Keratinocyte (primary cell): ENCODE measurements around the gene MBP. TPM values are rescaled to one million over a fixed set of nuclear protein-coding genes. Genes with fewer than 3 reads are reported as not detected.

Experiments
- DNase-seq: peaks from one replicate; pipeline ENCODE4 v3.0.0-alpha.2; 2011; ENCODE audit warnings: low read depth, missing footprints, low spot score
- FAIRE-seq: peaks from 2 replicates; lab custom pipeline; 2011; peaks lifted over from hg19 to GRCh38; lab: Jason Lieb, UNC
- H2AFZ ChIP-seq: 2 replicates; pipeline ENCODE4 v1.6.0; 2012; ENCODE audit warnings: low read length, control low read depth, inconsistent platforms; ENCODE audit not compliant: control insufficient read depth
- H3K27ac ChIP-seq: 2 replicates; pipeline ENCODE4 v1.5.1; 2011; ENCODE audit warnings: low read length; ENCODE audit not compliant: control insufficient read depth, insufficient read depth
- H3K27me3 ChIP-seq: 3 replicates; pipeline ENCODE4 v1.6.0; 2011; ENCODE audit warnings: low read length; ENCODE audit not compliant: control insufficient read depth, insufficient read depth; ENCODE audit errors: extremely low read depth
- H3K36me3 ChIP-seq, 2 experiments: 2 replicates in 1 of 2; 3 replicates in 1 of 2; pipeline ENCODE4 v1.5.1; 2011; ENCODE audit warnings: low read length in 2 of 2, mild to moderate bottlenecking in 1 of 2; ENCODE audit not compliant: control insufficient read depth in 2 of 2, insufficient read depth in 2 of 2; ENCODE audit errors: extremely low read depth in 1 of 2
- H3K4me1 ChIP-seq: 3 replicates; pipeline ENCODE4 v1.5.1; 2011; ENCODE audit warnings: low read length; ENCODE audit not compliant: control insufficient read depth, insufficient read depth; ENCODE audit errors: extremely low read depth
- H3K4me2 ChIP-seq: 3 replicates; pipeline ENCODE4 v1.6.0; 2011; ENCODE audit warnings: low read depth, low read length; ENCODE audit not compliant: control insufficient read depth, insufficient read depth; ENCODE audit errors: extremely low read depth
- H3K4me3 ChIP-seq, 3 experiments: fragments of 200-600 bp in 1 of 3; sonication (generic) in 1 of 3; 2 replicates in 2 of 3; 3 replicates in 1 of 3; pipeline ENCODE4 v1.5.1; 2011 to 2016; ENCODE audit warnings: low read length in 3 of 3, mild to moderate bottlenecking in 3 of 3, control low read depth in 2 of 3, inconsistent platforms in 1 of 3, low read depth in 1 of 3, mixed read lengths in 1 of 3, mixed run types in 1 of 3, moderate library complexity in 1 of 3; ENCODE audit not compliant: control insufficient read depth in 2 of 3, insufficient read depth in 2 of 3; ENCODE audit errors: extremely low read depth in 1 of 3
- H3K79me2 ChIP-seq: 2 replicates; pipeline ENCODE4 v1.6.0; 2012; ENCODE audit warnings: low read length; ENCODE audit not compliant: control insufficient read depth, insufficient read depth
- H3K9ac ChIP-seq: 3 replicates; pipeline ENCODE4 v1.6.0; 2011; ENCODE audit warnings: low read length; ENCODE audit not compliant: control insufficient read depth, insufficient read depth; ENCODE audit errors: extremely low read depth
- H3K9me1 ChIP-seq: 3 replicates; pipeline ENCODE4 v1.6.0; 2011; ENCODE audit warnings: low read length; ENCODE audit not compliant: control insufficient read depth, insufficient read depth; ENCODE audit errors: extremely low read depth
- H3K9me3 ChIP-seq: 2 replicates; pipeline ENCODE4 v1.5.1; 2012; ENCODE audit warnings: low read depth, low read length; ENCODE audit not compliant: control insufficient read depth
- H4K20me1 ChIP-seq: 3 replicates; pipeline ENCODE4 v1.6.0; 2011; ENCODE audit warnings: low read length; ENCODE audit not compliant: control insufficient read depth, insufficient read depth; ENCODE audit errors: extremely low read depth
- CTCF ChIP-seq, 3 experiments: IDR thresholded peaks in 1 of 3; conservative IDR thresholded peaks in 1 of 3; optimal IDR thresholded peaks in 1 of 3; 2 replicates in 2 of 3; 3 replicates in 1 of 3; pipeline versions ENCODE3 to v1.5.1; 2011; ENCODE audit warnings: low read length in 3 of 3, mild to moderate bottlenecking in 3 of 3, moderate library complexity in 2 of 3, control low read depth in 1 of 3, inconsistent platforms in 1 of 3; ENCODE audit not compliant: insufficient read depth in 2 of 3; ENCODE audit errors: extremely low read depth in 1 of 3
- EZH2 ChIP-seq: IDR thresholded peaks from one replicate; pipeline ENCODE4 v1.6.1; 2012; ENCODE audit warnings: inconsistent platforms, mild to moderate bottlenecking, low read length, moderate library complexity
- dilution Hi-C: fragments of 300-500 bp; cut with MboI; formaldehyde crosslinking; loops from one replicate; pipeline ENCODE4 v1.7.0; 2020; ENCODE audit warnings: low sequenced_read_pairs; ENCODE audit not compliant: extremely low pct_ligation_motif_present
- polyA plus RNA-seq, 5 experiments: library from polyadenylated mRNA; depleted of rRNA in 3 of 5; stranded (reverse) in 3 of 5; stranded (forward) in 1 of 5; unstranded in 1 of 5; fragments of >200 nt; gene quantifications; 1 replicate in 1 of 5; 2 replicates in 3 of 5; 3 replicates in 1 of 5; pipeline versions ENCODE4 v1.2.1 to v1.2.3, GENCODE V29; 2011 to 2012; ENCODE audit warnings: missing spikeins in 2 of 5, low read depth in 1 of 5, low replicate concordance in 1 of 5

The MBP gene
- polyA plus RNA-seq, 1 donor (not counting 4 experiments of a cell fraction or from before 2014, with no cell fraction given): 38.7 TPM

GRCh38 chr18:76979906-76980305 is 152.7 kb downstream of the MBP start:
- H3K79me2 ChIP-seq: no peaks in the 10 kb centered on the region
- no peak overlapping the region for H3K27ac ChIP-seq
- no peaks in the 10 kb centered on the region for H3K9me3 ChIP-seq
- no peaks in the 10 kb centered on the region for H3K27me3 ChIP-seq
- no peak overlapping the region for H3K4me2 ChIP-seq
- H4K20me1 ChIP-seq: no peaks in the 10 kb centered on the region
- no peak for TF ChIP-seq CTCF (optimal IDR thresholded peaks at IDR 0.05 in 1 of 3, IDR thresholded peaks at IDR 0.05 in 1 of 3, conservative IDR thresholded peaks at IDR 0.05 in 1 of 3; ENCODE audit: extremely low read depth in 1 of 3, insufficient read depth in 2 of 3, low read length in 3 of 3)
- TF ChIP-seq EZH2: no peak
- H3K9ac ChIP-seq: no peak overlapping the region
- no peak overlapping the region for H3K4me3 ChIP-seq
- dilution Hi-C loops: no loop called here
- no peaks in the 10 kb centered on the region for H3K36me3 ChIP-seq
- FAIRE-seq: no peak
- no peaks in the 10 kb centered on the region for H3K9me1 ChIP-seq
- peaks cover 3% of the 10 kb centered on the region for H3K4me1 ChIP-seq
- no peak for DNase-seq
- H2AFZ ChIP-seq: no peak overlapping the region

- H3K9ac ChIP-seq: no peak overlapping the region
- no peaks in the 10 kb centered on the region for H3K79me2 ChIP-seq
- no peak for DNase-seq
- no peak overlapping the region for H3K4me2 ChIP-seq
- TF ChIP-seq CTCF (optimal IDR thresholded peaks at IDR 0.05 in 1 of 3, IDR thresholded peaks at IDR 0.05 in 1 of 3, conservative IDR thresholded peaks at IDR 0.05 in 1 of 3; ENCODE audit: extremely low read depth in 1 of 3, insufficient read depth in 2 of 3, low read length in 3 of 3) (no peak), EZH2 (no peak)
- H4K20me1 ChIP-seq: no peaks in the 10 kb centered on the region
- dilution Hi-C loops: no loop called here
- no peak overlapping the region for H3K27ac ChIP-seq
- no peaks in the 10 kb centered on the region for H3K9me1 ChIP-seq
- H3K27me3 ChIP-seq: no peaks in the 10 kb centered on the region
- H3K36me3 ChIP-seq: no peaks in the 10 kb centered on the region
- no peak for FAIRE-seq
- H3K4me1 ChIP-seq: peaks cover 3% of the 10 kb centered on the region
- H2AFZ ChIP-seq: no peak overlapping the region
- no peaks in the 10 kb centered on the region for H3K9me3 ChIP-seq
- no peak overlapping the region for H3K4me3 ChIP-seq
Observed at GRCh38 chr18:76979111-76979751, 153.4 kb downstream of the MBP start.
